Measurements from ENCODE around the gene JAK3. TPM values are rescaled to one million over a fixed set of nuclear protein-coding genes. Genes with fewer than 3 reads are reported as not detected.

The JAK3 gene
- total RNA-seq, 2 donors from 2014 or later: 2.0 to 3.1 TPM

DNA sequence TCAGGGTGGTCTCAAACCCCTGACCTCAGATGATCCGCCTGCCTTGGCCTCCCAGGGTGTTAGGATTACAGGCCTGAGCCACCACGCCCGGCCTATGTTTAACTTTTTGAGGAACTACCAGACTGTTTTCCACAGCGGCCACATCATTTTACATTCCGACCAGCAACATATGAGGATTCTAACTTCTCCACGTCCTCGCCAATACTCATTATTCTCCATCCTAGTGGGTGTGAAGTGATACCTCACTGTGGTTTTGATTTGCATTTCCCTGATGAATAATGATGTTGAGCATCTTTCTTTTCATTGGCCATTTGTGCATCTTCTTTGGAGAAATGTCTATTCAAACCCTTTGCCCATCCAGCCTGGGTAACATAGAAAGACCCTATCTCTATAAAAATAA, 38.7 kb upstream of the JAK3 start:
- H3K27me3 ChIP-seq: no peaks in the 10 kb centered on the region
- H3K27ac ChIP-seq: no peak overlapping the region
- H3K4me3 ChIP-seq: no peak overlapping the region
- 54 to 57% methylated on average over 7 of the region's 7 CpGs for WGBS, 2 donors
- ATAC-seq: no peak
- H3K36me3 ChIP-seq (replicated peaks in 1 of 2; ENCODE audit: insufficient read depth in 1 of 2, low read depth in 2 of 2): no peaks in the 10 kb centered on the region
- no peaks in the 10 kb centered on the region for H3K9me3 ChIP-seq
- intact Hi-C loops (cut with DNase I): no loop called here
- TF ChIP-seq, protein P1, sequence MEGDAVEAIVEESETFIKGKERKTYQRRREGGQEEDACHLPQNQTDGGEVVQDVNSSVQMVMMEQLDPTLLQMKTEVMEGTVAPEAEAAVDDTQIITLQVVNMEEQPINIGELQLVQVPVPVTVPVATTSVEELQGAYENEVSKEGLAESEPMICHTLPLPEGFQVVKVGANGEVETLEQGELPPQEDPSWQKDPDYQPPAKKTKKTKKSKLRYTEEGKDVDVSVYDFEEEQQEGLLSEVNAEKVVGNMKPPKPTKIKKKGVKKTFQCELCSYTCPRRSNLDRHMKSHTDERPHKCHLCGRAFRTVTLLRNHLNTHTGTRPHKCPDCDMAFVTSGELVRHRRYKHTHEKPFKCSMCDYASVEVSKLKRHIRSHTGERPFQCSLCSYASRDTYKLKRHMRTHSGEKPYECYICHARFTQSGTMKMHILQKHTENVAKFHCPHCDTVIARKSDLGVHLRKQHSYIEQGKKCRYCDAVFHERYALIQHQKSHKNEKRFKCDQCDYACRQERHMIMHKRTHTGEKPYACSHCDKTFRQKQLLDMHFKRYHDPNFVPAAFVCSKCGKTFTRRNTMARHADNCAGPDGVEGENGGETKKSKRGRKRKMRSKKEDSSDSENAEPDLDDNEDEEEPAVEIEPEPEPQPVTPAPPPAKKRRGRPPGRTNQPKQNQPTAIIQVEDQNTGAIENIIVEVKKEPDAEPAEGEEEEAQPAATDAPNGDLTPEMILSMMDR (IDR thresholded peaks at IDR 0.05): no peak
- no peak for TF ChIP-seq POLR2A (IDR thresholded peaks at IDR 0.05)
- H3K4me1 ChIP-seq: no peaks in the 10 kb centered on the region
- DNase-seq: no peak

DNA sequence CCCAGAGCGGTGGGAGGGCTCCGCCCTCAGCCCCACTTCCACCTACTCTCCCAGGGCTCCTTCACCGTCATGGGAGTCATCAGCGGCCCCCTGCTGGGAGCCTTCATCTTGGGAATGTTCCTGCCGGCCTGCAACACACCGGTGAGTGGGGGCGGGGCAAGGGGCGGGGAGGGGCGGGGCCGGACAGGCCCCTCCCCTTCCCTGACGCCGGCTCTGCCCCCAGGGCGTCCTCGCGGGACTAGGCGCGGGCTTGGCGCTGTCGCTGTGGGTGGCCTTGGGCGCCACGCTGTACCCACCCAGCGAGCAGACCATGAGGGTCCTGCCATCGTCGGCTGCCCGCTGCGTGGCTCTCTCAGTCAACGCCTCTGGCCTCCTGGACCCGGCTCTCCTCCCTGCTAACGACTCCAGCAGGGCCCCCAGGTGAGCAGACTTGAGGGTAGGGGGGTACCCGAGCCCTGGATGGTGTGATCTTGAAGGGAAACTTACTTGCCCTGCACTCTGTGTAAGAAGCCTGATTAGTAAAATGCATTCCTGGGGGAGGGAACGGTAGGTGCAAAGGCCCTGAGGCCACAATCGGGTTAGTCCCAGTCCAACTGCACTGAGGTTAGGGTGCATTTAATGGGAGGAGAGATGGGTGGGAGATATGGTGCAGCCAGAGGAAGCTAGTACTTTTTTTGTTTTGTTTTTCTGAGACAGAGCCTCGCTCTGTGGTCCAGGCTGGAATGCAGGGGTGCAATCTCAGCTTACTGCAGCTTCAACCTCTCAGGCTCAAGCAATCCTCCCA, 36.0 kb upstream of the JAK3 start:
- DNase-seq: no peak
- 56 to 61% methylated on average over 6 to 25 of the region's 33 CpGs for WGBS, 2 donors
- H3K4me3 ChIP-seq: no peak overlapping the region
- no peak for TF ChIP-seq POLR2A (IDR thresholded peaks at IDR 0.05)
- H3K4me1 ChIP-seq: no peaks in the 10 kb centered on the region
- intact Hi-C loops (cut with DNase I): no loop called here
- no peak overlapping the region for H3K27ac ChIP-seq
- H3K27me3 ChIP-seq: no peaks in the 10 kb centered on the region
- ATAC-seq: no peak
- H3K9me3 ChIP-seq: no peaks in the 10 kb centered on the region
- H3K36me3 ChIP-seq (replicated peaks in 1 of 2; ENCODE audit: insufficient read depth in 1 of 2, low read depth in 2 of 2): no peaks in the 10 kb centered on the region

DNA sequence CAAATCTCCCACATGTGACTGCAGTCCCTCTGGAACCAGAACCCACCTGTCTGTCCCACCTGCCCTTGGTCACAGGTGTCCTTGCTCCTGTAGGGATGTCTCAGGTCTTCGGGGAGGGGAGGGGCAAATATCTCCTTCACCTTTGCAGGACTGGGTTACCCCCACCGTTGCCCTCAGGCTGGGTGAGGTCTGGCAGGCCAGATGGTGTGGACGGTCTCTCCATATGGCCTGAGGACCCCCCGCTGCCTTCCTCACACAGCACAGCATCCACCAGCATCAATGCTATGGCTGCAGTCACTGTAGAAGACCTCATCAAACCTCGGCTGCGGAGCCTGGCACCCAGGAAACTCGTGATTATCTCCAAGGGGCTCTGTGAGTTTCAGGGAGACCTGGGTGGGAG, 33.9 kb upstream of the JAK3 start:
- no peak for DNase-seq

DNA sequence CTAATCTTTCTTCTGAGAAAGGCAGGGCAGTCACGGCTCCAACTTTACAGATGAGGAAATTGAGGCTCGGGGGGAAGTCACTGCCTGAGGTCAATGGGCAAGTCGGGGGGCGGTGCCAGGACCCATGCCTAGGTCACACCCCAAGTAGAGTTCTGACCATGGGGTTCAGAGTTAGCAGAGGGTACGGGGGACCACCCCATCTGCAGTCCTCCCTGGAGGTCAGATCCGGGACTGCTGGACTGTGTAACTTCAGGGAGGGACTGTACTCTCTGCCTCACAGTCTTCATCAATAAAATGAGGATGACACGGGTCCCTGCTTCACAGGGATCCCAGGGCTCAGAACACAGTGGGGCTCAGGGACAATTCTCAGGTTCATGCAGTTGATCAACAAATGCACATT, 31.7 kb upstream of the JAK3 start:
- intact Hi-C loops (cut with DNase I): no loop called here
- no peak for ATAC-seq
- Histone ChIP-seq H3K27me3 (no peaks in the 10 kb centered on the region), H3K4me1 (no peaks in the 10 kb centered on the region), H3K9me3 (no peaks in the 10 kb centered on the region), H3K4me3 (no peak overlapping the region), H3K27ac (no peak overlapping the region), H3K36me3 (replicated peaks in 1 of 2; ENCODE audit: insufficient read depth in 1 of 2, low read depth in 2 of 2) (no peaks in the 10 kb centered on the region)
- 51 to 77% methylated on average over 5 to 7 of the region's 7 CpGs for WGBS, 2 donors
- no peak for DNase-seq
- TF ChIP-seq POLR2A (IDR thresholded peaks at IDR 0.05): no peak
- TF ChIP-seq, protein P1 (IDR thresholded peaks at IDR 0.05): no peak

More for the DNA sequence above, 33.9 kb upstream of the JAK3 start:
- WGBS, 2 donors: 59% methylated on average over 7 of the region's 7 CpGs; no CpG with 5 or more reads in 1 of the 2 donors
- intact Hi-C loops (cut with DNase I): no loop called here
- H3K9me3 ChIP-seq: no peaks in the 10 kb centered on the region
- TF ChIP-seq POLR2A (IDR thresholded peaks at IDR 0.05): no peak
- TF ChIP-seq, protein P1 (IDR thresholded peaks at IDR 0.05): no peak
- no peaks in the 10 kb centered on the region for H3K4me1 ChIP-seq
- H3K4me3 ChIP-seq: no peak overlapping the region
- no peak overlapping the region for H3K27ac ChIP-seq
- no peaks in the 10 kb centered on the region for H3K36me3 ChIP-seq (replicated peaks in 1 of 2; ENCODE audit: insufficient read depth in 1 of 2, low read depth in 2 of 2)
- H3K27me3 ChIP-seq: no peaks in the 10 kb centered on the region
- no peak for ATAC-seq

DNA sequence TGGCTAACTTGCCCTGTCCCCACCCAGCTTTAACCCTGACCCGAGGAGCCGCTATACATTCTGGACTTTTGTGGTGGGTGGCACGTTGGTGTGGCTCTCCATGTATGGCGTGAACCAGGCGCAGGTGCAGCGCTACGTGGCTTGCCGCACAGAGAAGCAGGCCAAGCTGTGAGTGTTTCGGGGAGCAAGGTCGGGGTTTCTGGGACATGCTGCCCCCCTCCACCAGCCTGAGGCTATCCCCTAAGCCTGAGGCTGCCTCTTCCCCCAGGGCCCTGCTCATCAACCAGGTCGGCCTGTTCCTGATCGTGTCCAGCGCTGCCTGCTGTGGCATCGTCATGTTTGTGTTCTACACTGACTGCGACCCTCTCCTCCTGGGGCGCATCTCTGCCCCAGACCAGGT, 29.9 kb upstream of the JAK3 start:
- no peak overlapping the region for H3K27ac ChIP-seq
- H3K27me3 ChIP-seq: peaks cover 0 to 13% of the 10 kb centered on the region in 2 donors
- WGBS, 2 donors: 72 to 84% methylated on average over 6 to 15 of the region's 16 CpGs
- H3K4me3 ChIP-seq: no peak overlapping the region
- TF ChIP-seq POLR2A (IDR thresholded peaks at IDR 0.05): no peak
- TF ChIP-seq, protein P1 (IDR thresholded peaks at IDR 0.05): no peak
- H3K4me1 ChIP-seq: peaks cover 5% of the 10 kb centered on the region
- H3K36me3 ChIP-seq (replicated peaks in 1 of 2; ENCODE audit: insufficient read depth in 1 of 2, low read depth in 2 of 2): no peaks in the 10 kb centered on the region
- no peak for DNase-seq
- H3K9me3 ChIP-seq: no peaks in the 10 kb centered on the region
- ATAC-seq: no peak
- intact Hi-C loops (cut with DNase I): no loop called here

All from body of pancreas (tissue), 4 donors.